Activated CD8-positive, alpha-beta memory T cell treated with anti-CD3 and anti-CD28 coated beads, Interleukin-2, amount 50 U/mL, for 1 hour (primary cell): ENCODE measurements around the gene STX1B.
"Not testable (repeated sequence)": the region's sequence is repeated elsewhere in the genome, so short reads cannot be mapped to it uniquely, and the experiment has no call there.

Source experiments
- DNase-seq: peaks from one replicate; pipeline ENCODE4 v3.0.0-alpha.2; 2020; ENCODE audit errors: extremely low read depth

Gene STX1B

GRCh38 chr16:30951750-30952149, 58.7 kb downstream of the STX1B start:
- DNase-seq, result no peak

- DNase-seq, result no peak
These were observed 59.2 kb downstream of the STX1B start for GRCh38 chr16:30951193-30951592.

GRCh38 chr16:30950516-30951065, 59.8 kb downstream of the STX1B start:
- no peak for DNase-seq

- DNase-seq, result no peak
These were observed 60.6 kb downstream of the STX1B start for GRCh38 chr16:30949650-30950515.

- DNase-seq, result no peak
These were observed 61.5 kb downstream of the STX1B start, which contains the start of gene ORAI3 for GRCh38 chr16:30948667-30949649. Gene ORAI3, plus strand, starts transcription at chr16:30949068. Its CDS starts 222 bp downstream, at chr16:30949290.

- no peak for DNase-seq
These were observed 62.4 kb downstream of the STX1B start for GRCh38 chr16:30947859-30948666.

- DNase-seq, result no peak
These were observed 62.9 kb downstream of the STX1B start for GRCh38 chr16:30947541-30947858.

DNA sequence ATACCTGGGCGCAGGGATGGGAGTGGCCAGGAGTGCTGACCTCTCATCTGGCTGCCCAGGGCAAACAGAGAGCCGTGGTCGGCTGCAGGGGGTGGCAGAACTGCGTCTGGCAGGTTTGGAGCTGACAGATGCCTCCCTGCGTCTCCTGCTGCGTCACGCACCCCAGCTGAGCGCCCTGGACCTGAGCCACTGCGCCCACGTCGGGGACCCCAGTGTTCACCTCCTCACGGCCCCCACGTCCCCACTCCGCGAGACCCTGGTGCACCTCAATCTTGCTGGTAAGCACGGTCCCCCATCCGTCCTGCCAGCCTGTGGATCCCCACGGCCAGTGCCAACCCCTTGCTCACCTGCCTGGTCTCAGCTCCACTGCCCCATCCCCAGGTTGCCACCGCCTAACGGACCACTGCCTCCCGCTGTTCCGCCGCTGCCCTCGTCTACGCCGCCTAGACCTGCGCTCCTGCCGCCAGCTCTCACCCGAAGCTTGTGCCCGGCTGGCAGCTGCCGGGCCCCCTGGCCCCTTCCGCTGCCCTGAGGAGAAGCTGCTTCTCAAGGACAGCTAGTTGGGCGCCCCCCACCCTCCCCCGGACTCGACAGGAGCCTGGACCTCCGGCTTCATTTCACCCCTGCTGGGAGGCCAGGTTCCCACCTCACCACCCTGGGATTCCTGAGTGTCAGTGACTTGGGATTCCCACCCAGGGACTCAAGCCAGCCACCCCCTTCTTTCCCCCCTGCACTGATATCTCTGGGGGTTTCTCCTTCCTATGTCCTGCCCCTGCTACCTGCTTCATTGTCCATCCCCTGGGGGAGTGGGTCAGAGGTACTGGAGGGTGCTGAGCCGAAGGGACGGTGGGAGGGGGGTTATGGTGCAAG, 63.5 kb downstream of the STX1B start:
- no peak for DNase-seq

DNA sequence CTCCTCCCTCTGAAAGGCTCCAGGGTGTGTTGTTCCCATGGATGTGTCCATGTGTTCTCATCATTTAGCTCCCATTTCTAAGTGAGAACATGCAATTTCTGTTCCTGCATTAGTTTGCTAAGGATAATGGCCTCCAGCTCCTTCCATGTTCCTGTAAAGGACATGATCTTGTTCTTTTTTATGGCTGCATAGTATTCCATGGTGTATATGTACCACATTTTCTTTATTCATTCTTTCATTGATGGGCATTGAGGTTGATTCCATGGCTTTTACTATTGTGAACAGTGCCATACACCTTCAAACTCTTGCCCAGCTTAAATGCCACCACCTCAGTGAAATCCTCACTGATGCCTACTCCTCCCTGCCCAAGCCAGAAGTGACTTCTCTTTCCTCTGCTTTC, 66.1 kb downstream of the STX1B start:
- no peak for DNase-seq

GRCh38 chr16:30942426-30942806, 68.0 kb downstream of the STX1B start:
- DNase-seq, result no peak

- DNase-seq, result no peak
These were observed 68.6 kb downstream of the STX1B start for GRCh38 chr16:30941600-30942425.

DNA sequence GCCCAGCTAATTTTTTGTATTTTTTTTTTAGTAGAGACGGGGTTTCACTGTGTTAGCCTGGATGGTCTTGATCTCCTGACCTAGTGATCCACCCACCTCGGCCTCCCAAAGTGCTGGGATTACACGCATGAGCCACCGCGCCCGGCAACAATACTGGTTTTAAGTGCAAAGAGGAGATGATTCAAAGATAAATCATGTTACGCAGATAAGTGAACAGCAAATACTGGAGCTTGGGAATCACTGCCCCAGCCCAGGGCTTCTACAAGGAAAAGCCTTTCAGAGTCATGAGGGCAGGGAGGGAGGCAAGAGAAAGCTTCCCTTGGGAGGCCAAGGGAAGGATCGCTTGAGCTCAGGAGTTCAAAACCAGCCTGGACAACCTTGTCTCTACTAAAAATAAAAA, 70.9 kb downstream of the STX1B start:
- not testable (repeated sequence) for DNase-seq
